Mesothelial cell of epicardium (in vitro differentiated cells): Measurements from ENCODE around the gene B4GALT4. TPM values are rescaled to one million over a fixed set of nuclear protein-coding genes. Genes with fewer than 3 reads are reported as not detected.
"Not testable (repeated sequence)": the region's sequence is repeated elsewhere in the genome, so short reads cannot be mapped to it uniquely, and the experiment has no call there.

Source experiments
- DNase-seq, 2 experiments: peaks; one replicate each; pipeline ENCODE4 v3.0.0; 2021; ENCODE audit warnings: low spot score in 2 of 2; ENCODE audit not compliant: unreplicated experiment in 2 of 2
- H3K27ac Mint-ChIP-seq: 2 replicates; pipeline ENCODE4 v1.8.0; 2021; ENCODE audit warnings: mixed read lengths
- H3K27me3 Mint-ChIP-seq: 2 replicates; pipeline ENCODE4 v1.8.0; 2021; ENCODE audit warnings: low read depth, mixed read lengths
- H3K36me3 Mint-ChIP-seq: 2 replicates; pipeline ENCODE4 v1.8.0; 2021; ENCODE audit warnings: mixed read lengths
- H3K4me1 Mint-ChIP-seq: 2 replicates; pipeline ENCODE4 v1.8.0; 2021; ENCODE audit warnings: mixed read lengths
- H3K4me3 Mint-ChIP-seq: 2 replicates; pipeline ENCODE4 v1.8.0; 2021; ENCODE audit warnings: mild to moderate bottlenecking, moderate library complexity, mixed read lengths
- H3K9me3 Mint-ChIP-seq: 2 replicates; pipeline ENCODE4 v1.8.0; 2021; ENCODE audit warnings: mixed read lengths
- total RNA-seq: library from RNA; stranded (reverse); gene quantifications from 3 replicates; pipeline ENCODE4 v1.2.1, GENCODE V29; 2021
- TF ChIP-seq, protein P1 (sequence below): fragments of 200-600 bp; sonication (generic); IDR thresholded peaks from one replicate; pipeline ENCODE4 v1.5.0; 2021; ENCODE audit warnings: antibody characterized with exemption; ENCODE audit not compliant: unreplicated experiment

The B4GALT4 gene
- total RNA-seq, 1 donor from 2014 or later: 23.1 TPM

GRCh38 chr3:119173325-119173724, 67.4 kb downstream of the B4GALT4 start, which contains the start of gene UPK1B:
UPK1B (plus strand) TSS chr3:119173598; CDS start chr3:119186742, 13,144 bp downstream.
- Mint-ChIP-seq H3K9me3 (no peaks in the 10 kb centered on the region), H3K4me1 (peaks cover 10% of the 10 kb centered on the region), H3K36me3 (no peaks in the 10 kb centered on the region), H3K4me3 (peak within 1 kb of the TSS; percentile 8), H3K27ac (no peak within 1 kb of the TSS), H3K27me3 (peaks cover 41% of the 10 kb centered on the region)
- TF ChIP-seq, protein P1, sequence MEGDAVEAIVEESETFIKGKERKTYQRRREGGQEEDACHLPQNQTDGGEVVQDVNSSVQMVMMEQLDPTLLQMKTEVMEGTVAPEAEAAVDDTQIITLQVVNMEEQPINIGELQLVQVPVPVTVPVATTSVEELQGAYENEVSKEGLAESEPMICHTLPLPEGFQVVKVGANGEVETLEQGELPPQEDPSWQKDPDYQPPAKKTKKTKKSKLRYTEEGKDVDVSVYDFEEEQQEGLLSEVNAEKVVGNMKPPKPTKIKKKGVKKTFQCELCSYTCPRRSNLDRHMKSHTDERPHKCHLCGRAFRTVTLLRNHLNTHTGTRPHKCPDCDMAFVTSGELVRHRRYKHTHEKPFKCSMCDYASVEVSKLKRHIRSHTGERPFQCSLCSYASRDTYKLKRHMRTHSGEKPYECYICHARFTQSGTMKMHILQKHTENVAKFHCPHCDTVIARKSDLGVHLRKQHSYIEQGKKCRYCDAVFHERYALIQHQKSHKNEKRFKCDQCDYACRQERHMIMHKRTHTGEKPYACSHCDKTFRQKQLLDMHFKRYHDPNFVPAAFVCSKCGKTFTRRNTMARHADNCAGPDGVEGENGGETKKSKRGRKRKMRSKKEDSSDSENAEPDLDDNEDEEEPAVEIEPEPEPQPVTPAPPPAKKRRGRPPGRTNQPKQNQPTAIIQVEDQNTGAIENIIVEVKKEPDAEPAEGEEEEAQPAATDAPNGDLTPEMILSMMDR: no peak
- no peak for DNase-seq

DNA sequence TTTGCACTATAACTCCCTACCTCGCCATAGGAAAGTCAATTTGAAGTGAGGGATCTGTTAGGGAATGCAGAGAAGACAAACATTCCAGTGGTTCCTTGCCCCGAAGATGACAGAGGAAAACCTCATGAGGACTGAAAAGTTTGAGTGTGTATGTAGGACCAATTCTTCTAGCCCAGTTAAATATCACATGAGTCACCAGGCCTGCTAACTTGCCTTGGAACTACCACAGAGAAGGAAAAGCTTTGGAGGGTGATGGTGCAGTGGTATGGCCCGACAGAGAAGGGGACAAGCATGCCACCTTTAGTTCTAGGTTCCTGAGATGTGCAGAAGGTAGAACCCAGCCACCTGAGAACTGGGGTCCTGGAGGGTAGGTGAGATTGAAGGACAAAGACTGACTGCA, 69.9 kb downstream of the B4GALT4 start:
- Mint-ChIP-seq H3K27ac (no peak overlapping the region), H3K36me3 (no peaks in the 10 kb centered on the region), H3K9me3 (peaks cover 6% of the 10 kb centered on the region), H3K4me3 (no peak overlapping the region), H3K4me1 (peaks cover 10% of the 10 kb centered on the region), H3K27me3 (peaks cover 29% of the 10 kb centered on the region)
- no peak for DNase-seq
- TF ChIP-seq, protein P1: no peak

GRCh38 chr3:119164745-119165144, 75.9 kb downstream of the B4GALT4 start:
- peaks cover 32% of the 10 kb centered on the region for H3K9me3 Mint-ChIP-seq
- not testable (repeated sequence) for H3K36me3 Mint-ChIP-seq, H3K27ac Mint-ChIP-seq, H3K4me3 Mint-ChIP-seq, H3K27me3 Mint-ChIP-seq, DNase-seq
- H3K4me1 Mint-ChIP-seq: peaks cover 16% of the 10 kb centered on the region

Other genes with a start within 250 kb of the B4GALT4 start
- 1.2 to 2.0 TPM (median 1.8 TPM) in 3 replicates for gene IGSF11, start 206.0 kb downstream of the B4GALT4 start, total RNA-seq
- gene TEX55, start 94.7 kb downstream of the B4GALT4 start, total RNA-seq: not detected in 3 replicates
- 0.22 to 0.47 TPM in 2 of 3 replicates, not detected in the other for gene UPK1B, start 67.3 kb downstream of the B4GALT4 start, total RNA-seq
- gene ARHGAP31, start 53.5 kb upstream of the B4GALT4 start, total RNA-seq: 9.1 to 9.7 TPM (median 9.2 TPM) in 3 replicates
- gene TMEM39A, start 222.7 kb upstream of the B4GALT4 start, total RNA-seq: 66.8 to 75.6 TPM (median 69.6 TPM) in 3 replicates
- gene POGLUT1, start 228.1 kb upstream of the B4GALT4 start, total RNA-seq: 23.5 to 25.7 TPM (median 24.0 TPM) in 3 replicates